ENCODE measurements around the gene COMMD7. TPM values are rescaled to one million over a fixed set of nuclear protein-coding genes. Genes with fewer than 3 reads are reported as not detected.
A peak's percentile ranks its signal among the peaks of the same experiment; 100 is the strongest.

The COMMD7 gene
- total RNA-seq, 6 experiments from 2014 or later, result 15.2 to 21.3 (median 18.6) TPM

DNA sequence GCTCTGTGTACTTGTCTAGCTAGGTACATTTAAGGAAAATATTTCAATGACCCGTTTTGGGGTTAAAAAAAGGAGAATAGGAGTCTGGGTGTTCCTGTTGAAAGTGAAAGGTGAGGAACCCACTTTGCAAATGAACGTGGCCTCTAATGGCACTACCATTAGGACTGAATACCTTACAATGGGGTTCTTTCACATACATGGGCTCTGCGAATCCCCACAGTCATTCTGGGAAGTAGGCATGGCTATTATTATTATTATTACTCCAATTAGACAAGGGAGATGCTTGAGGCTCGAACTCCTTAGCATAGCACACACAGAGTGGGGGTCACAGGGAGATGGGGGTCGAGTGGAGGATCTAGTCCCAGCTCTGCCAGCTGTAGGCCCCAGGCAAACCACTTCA is 12.9 kb upstream of the COMMD7 start:
- 47% methylated on average over 3 of the region's 5 CpGs for WGBS (ENCODE audit: insufficient coverage, low coverage, low lambda C conversion rate, missing lambda C conversion rate)
- no peaks in the 10 kb centered on the region for H3K9me3 ChIP-seq
- H3K4me3 ChIP-seq, result no peak overlapping the region
- DNase-seq (no peak), ATAC-seq (no peak)
- H3K27me3 ChIP-seq, result no peaks in the 10 kb centered on the region
- TF ChIP-seq, protein P1, sequence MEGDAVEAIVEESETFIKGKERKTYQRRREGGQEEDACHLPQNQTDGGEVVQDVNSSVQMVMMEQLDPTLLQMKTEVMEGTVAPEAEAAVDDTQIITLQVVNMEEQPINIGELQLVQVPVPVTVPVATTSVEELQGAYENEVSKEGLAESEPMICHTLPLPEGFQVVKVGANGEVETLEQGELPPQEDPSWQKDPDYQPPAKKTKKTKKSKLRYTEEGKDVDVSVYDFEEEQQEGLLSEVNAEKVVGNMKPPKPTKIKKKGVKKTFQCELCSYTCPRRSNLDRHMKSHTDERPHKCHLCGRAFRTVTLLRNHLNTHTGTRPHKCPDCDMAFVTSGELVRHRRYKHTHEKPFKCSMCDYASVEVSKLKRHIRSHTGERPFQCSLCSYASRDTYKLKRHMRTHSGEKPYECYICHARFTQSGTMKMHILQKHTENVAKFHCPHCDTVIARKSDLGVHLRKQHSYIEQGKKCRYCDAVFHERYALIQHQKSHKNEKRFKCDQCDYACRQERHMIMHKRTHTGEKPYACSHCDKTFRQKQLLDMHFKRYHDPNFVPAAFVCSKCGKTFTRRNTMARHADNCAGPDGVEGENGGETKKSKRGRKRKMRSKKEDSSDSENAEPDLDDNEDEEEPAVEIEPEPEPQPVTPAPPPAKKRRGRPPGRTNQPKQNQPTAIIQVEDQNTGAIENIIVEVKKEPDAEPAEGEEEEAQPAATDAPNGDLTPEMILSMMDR (IDR thresholded peaks at IDR 0.05), result no peak
- TF ChIP-seq POLR2A (IDR thresholded peaks at IDR 0.05), result no peak
- intact Hi-C loops (cut with DNase I), result no loop called here
- H3K4me1 ChIP-seq, result no peaks in the 10 kb centered on the region
- H3K27ac ChIP-seq, result no peak overlapping the region
- H3K36me3 ChIP-seq, result no peaks in the 10 kb centered on the region

DNA sequence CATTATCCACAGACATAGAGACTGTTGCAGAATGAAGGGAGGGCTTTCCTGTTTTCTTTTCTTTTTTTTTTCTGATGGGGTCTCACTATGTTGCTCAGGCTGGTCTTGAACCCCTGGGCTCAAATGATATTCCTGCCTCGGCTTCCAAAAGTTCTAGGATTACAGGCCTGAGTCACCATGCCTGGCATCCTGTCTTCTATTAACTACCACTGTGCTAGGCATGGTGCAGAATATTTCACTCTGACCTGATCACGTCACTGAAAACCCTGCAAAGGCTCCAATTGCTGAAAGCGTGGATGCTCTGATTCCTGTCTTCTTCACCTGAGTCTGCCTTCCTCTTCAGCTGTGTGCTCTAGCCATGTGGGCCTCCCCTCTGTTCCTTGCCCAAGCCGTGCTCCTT is 10.5 kb upstream of the COMMD7 start:
- H3K27ac ChIP-seq, result no peak overlapping the region
- H3K4me1 ChIP-seq, result no peaks in the 10 kb centered on the region
- WGBS (ENCODE audit: insufficient coverage, low coverage, low lambda C conversion rate, missing lambda C conversion rate), result 88% methylated on average over 3 of the region's 4 CpGs
- DNase-seq (no peak), ATAC-seq (no peak)
- H3K4me3 ChIP-seq, result no peak overlapping the region
- no peaks in the 10 kb centered on the region for H3K9me3 ChIP-seq
- no peaks in the 10 kb centered on the region for H3K27me3 ChIP-seq
- no peak for TF ChIP-seq POLR2A (IDR thresholded peaks at IDR 0.05)
- TF ChIP-seq, protein P1 (IDR thresholded peaks at IDR 0.05), result no peak
- intact Hi-C loops (cut with DNase I), result no loop called here
- no peaks in the 10 kb centered on the region for H3K36me3 ChIP-seq

DNA sequence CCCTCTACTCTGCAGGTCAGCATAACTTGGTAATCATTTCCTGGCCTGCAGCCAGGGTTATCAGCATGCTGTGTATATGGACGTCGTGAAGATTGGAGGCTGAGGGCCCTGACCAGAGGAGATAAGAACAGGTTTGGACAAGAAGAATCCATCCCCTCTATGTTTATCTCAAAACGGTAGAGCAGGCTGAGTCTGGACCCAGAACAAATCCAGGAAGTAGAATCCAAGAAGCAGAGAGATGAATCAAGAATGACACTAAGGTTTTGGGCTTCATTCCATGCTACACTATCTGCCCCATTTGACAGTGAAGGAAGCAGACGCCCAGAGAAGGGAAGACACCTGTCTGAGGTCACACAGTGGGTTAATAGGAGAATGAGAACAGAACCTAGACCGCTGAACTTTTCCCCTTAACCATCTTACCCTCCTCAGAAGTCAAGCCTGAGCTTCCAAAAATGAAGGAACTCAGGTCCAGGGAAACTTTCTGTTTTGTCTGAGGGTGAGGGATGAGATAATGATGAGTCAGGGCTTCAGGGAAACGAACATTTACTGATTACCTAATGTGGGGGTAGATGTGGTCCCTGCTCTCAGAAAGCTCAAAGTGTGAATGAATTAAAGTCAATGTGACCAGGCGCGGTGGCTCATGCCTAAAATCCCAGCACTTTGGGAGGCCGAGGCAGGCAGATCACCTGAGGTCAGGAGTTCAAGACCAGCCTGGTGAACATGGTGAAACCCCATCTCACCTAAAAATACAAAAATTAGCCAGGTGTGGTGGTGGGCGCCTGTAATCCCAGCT is 9.4 kb upstream of the COMMD7 start:
- H3K36me3 ChIP-seq, result no peaks in the 10 kb centered on the region
- H3K4me3 ChIP-seq, result no peak overlapping the region
- no peaks in the 10 kb centered on the region for H3K9me3 ChIP-seq
- 63% methylated on average over 9 of the region's 10 CpGs for WGBS (ENCODE audit: insufficient coverage, low coverage, low lambda C conversion rate, missing lambda C conversion rate)
- DNase-seq (no peak), ATAC-seq (peak in 1 of 4 donors; percentile 87)
- intact Hi-C loops (cut with DNase I), result no loop called here
- no peak overlapping the region for H3K27ac ChIP-seq
- H3K27me3 ChIP-seq, result no peaks in the 10 kb centered on the region
- no peaks in the 10 kb centered on the region for H3K4me1 ChIP-seq
- no peak for TF ChIP-seq POLR2A (IDR thresholded peaks at IDR 0.05)
- TF ChIP-seq, protein P1 (IDR thresholded peaks at IDR 0.05), result no peak

DNA sequence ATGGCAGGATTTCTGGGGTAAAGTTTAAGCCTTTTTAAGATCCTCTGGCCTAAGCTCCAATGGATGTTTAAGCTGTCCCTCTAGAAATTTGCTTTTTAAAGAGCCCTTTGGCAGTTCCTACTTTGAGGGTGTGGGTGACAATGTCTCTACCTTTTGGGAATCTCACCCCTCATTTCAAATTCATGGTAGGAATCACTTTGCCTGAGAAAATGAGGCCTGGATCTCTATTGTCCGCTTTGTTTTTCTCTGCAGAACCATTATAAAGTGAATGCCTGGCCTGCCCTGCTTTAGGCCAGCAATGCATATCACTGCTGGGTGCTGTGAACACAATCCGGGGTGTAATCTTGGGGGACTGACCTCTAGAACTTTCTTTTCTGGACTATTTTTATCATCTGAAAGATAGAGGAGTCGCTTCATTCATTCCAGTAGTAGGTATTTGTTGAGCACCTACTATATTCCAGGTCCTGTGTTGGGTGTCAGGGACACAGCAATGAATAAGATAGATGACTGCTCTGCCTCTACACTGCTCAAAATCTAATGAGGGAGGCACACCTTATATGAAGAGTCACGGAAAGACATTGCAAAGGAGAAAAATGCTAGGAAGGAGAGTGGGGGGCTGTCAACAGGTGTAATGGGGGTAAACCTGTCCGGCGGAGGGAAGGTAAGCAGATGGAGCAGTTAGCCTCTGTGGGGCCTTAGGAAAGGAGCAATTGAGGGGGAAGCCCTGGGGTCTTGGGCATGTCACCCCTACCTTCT is 8.6 kb upstream of the COMMD7 start:
- TF ChIP-seq, protein P1 (IDR thresholded peaks at IDR 0.05), result no peak
- TF ChIP-seq POLR2A (IDR thresholded peaks at IDR 0.05), result no peak
- no peak for DNase-seq
- ATAC-seq, result no peak
- Histone ChIP-seq H3K4me3 (no peak overlapping the region), H3K9me3 (no peaks in the 10 kb centered on the region), H3K4me1 (no peaks in the 10 kb centered on the region), H3K27ac (no peak overlapping the region), H3K27me3 (no peaks in the 10 kb centered on the region), H3K36me3 (no peaks in the 10 kb centered on the region)
- intact Hi-C loops (cut with DNase I), result no loop called here
- WGBS (ENCODE audit: insufficient coverage, low coverage, low lambda C conversion rate, missing lambda C conversion rate), result 85% methylated on average over 6 of the region's 6 CpGs
